Fibroblast of skin of left quadriceps (primary cell): ENCODE data around the gene RAPGEF4.

ENCODE experiments used
- DNase-seq, 2 experiments: peaks; one replicate each; pipeline ENCODE4 v3.0.0-alpha.2; 2013; ENCODE audit warnings: low read depth in 2 of 2

RAPGEF4 gene

DNA sequence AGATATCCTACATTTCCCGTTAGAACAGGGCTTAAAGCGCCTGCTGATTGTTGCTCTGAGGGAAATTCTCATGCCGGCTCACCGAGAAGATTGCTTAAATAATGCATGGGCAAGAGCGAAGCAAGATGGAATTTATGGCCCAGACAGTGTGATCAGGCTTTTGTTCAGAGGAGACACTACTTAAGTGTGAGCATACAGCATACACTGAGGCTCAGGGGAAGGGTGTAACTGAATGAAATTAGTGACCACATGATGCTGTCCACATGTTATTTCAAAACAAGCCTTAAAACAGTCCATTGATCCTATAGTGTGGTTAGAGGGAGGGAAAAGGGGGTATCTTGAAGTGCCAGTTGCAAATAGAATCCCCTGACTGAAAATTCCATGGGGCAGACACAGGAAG, 125.5 kb downstream of the RAPGEF4 start:
- no peak for DNase-seq

DNA sequence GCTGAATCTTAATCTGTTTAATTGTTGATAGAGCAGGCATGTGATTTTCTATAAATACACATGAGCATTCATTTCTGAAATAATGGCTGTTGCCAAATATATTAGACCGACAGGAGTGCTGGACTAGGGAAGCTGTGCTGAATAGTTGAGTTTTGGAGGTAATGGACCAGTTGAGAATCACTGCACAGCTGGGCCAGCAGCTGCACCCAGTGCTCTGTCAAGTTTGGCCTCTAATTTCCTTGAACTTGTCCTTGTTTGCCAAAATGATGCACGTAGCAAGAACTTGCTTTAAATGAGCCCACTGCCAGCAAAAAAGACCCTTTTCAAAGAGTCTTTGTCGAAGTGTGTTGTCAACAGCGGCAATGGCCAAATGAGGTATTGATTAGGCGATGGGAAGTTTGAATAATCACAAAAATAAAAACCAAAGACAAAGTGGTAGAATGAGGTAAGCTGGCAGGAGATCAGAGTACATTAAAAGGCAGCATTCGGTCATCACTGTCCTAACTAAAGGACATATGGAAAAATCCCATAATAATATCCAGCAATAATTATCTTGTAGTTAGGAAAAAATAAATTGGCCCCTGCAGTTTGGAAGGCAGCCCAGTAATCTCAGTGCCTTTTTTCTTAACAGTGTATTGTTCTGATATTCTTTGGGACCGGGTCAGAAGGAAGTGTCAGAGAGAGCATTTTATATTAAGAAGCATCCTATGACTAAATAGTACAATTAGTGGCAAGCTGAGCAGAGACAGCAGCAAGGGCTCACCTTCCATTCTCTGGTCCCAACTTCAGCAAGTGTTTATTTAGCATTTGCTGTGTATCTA, 126.2 kb downstream of the RAPGEF4 start:
- no peak for DNase-seq

DNA sequence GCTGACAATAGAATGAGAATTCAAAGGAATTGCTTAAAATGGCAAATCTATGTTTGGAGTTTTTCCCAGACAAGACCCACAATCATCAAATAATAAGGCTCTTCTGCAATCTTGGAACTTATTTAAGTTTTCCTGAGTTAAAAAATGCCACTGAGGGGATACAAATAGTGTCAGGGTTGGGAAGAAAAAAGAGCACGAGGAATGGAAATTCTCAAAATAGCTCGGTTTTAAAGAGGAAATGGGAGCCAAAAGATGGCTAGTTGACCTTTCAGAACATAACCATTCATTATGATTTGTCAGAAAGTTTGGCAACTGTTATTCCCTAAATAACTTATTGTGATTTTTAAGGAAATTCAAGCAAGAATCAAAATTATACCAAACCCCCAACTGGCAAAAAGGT, 127.7 kb downstream of the RAPGEF4 start:
- no peak for DNase-seq

DNA sequence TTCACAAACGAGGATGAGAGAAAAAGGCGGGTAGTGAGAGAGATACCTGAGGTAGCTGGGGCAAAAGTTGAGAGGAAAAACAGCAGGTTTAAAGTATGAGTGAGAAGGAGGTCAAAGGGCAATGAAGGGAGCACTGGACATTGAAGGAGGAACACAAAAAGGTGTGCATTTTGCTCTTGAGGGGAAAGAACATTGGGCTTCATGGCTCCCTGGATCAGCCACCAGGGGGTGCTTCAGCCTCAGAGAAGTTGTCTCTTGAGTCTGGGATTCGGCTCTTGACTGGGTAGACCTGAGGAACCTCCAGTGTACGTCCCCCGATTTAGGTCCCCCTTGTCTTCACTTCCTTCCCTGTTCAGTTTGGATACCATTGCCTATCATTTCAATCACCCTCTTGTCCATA, 128.5 kb downstream of the RAPGEF4 start:
- peak in 1 of 2 experiments; percentile 4 for DNase-seq

DNA sequence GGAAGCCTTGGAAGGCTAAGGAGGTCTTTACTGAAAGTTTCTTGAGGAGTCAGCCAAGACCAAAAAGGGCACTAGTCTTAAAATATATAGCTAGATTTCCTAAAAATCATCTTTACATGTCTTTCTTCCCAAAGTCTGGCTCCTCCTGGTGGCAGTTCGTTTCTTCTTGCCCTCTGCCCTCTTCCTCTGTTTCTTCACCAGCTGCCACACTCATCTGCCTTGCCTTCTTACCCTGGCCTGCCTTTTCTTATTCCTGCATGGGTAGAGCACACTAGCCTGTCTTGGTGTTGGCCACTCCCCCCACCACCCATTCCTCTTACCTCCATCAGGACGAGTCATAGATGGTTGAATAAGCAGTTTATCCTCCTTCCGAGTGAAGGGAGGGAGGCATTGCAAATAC, 129.8 kb downstream of the RAPGEF4 start:
- no peak for DNase-seq

DNA sequence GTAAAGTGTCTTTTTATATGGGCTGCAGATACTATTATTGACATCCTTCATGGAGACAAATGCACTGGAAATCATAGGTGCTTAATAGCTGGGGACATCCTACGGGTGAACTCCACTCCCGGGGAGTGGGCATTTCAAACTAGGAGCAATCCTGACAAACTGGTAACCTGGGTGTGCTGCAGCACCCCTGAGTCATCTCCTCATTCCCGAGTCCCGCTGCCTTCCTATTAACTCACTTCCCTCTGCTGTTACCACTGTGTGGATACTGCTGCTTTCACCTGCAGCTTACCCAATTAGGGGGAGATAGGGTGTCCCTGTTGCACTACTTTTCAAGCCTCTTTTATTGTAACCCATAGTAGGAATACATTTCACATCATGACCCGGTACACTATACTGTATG, 134.2 kb downstream of the RAPGEF4 start:
- no peak for DNase-seq

DNA sequence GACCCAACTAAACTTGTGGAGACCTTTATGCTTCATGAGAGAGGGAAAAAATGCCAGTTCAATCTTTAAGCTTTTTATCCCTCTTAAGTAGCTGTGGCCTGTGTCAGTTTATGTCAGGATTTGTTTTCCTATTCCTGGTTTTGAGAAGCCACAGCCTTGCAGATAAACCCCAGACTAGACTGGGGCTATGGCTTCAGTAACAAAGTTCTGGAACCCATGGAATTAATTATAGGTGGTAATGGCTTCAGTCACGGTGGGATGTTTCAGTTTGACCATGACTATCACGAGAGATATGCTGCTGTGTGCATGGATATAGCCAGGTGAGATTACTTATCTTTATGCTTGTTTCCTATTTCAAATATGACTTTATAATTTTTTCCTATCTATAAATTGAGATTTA, 134.8 kb downstream of the RAPGEF4 start:
- DNase-seq: no peak

DNA sequence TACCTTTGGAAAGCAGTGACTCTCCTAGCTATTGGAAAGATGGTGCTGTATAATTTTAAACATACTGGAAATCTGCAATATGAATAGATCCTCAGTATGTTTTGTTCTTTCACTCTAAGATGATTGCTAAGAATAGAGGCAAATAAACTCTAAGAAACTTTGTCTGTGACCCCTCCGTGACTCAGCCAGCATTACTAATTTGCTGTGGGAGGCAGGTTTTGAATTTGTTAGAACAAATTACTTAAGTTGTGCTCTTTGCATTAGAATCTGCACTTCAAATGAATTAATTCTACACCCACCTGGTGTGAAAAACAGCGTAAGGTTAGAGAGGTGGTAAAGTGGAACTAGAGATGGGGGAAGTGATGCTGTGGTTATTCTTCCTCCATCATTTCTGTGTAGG, 142.2 kb downstream of the RAPGEF4 start:
- DNase-seq: no peak

DNA sequence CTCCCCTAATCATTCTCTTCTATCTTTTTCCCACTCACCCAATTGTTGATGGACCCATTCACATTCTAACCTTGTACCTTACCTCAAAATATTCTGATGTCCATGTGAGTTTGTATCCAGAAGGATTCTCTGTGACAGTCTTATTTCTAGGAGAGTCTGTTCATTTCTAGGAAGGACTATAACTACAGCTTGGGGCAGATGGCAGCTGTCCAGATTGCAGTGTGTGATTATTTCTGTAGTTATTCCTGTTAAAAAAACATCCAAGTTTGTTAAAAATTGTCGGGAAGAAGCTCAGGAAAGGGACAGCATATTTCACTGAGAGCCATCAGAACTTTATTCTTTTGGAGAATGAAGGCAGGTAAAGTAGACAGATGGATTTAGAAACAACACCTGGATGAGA, 142.6 kb downstream of the RAPGEF4 start:
- no peak for DNase-seq

DNA sequence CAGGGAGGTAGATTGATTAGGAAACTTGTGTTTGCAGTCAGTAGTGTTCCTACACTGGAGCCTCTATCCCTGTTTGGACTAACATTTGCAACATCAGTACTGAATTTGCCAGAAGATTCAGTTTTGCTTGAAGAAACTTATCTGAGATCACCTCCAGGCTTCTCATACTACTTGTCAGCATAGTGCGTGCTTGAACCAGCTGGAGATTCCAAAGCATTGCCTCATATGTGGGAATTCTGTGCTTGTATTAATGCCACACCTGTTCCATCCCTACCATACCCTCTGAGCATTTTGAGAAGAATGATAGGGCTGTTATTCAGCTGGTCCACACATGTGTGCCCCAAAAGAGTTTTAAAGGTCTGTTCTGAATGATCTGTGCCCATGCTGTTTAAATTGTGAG, 148.7 kb downstream of the RAPGEF4 start:
- DNase-seq: no peak

DNA sequence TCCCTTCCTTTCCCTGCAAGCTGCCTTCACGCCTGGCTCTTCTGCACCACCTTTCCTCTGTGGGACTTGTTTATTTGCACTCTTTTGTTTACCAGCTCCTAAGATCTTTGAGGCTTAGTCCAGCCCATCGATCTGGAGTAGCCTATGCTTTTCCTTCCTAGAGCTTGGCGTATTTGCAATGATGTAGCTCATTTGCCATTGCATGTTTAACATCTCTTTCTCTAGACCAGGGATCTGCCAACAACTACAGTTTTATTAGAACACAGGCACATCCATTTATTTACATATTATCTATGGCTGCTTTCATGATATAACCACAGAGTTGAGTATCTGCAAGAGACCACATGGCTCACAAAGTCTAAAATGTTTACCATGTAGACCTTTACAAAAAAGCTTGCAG, 150.4 kb downstream of the RAPGEF4 start:
- DNase-seq: no peak

DNA sequence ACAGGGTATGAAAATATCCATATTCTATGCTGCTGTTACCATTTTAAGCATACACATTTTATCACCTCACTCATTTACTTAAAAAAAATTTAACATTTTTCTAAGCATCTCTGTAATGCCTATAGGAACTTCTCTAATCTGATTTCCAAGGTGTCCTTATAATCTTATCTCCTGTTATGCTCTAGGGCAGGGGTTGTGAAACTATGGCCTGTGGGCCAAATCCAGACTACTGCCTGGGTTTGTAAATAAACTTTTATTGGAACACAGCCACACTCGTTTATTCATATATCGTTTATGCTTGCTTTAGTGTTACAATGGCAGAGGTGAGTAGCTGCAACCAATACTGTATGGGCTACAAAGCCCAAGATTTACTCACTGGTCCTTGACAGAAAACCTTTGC, 151.6 kb downstream of the RAPGEF4 start:
- DNase-seq: no peak

DNA sequence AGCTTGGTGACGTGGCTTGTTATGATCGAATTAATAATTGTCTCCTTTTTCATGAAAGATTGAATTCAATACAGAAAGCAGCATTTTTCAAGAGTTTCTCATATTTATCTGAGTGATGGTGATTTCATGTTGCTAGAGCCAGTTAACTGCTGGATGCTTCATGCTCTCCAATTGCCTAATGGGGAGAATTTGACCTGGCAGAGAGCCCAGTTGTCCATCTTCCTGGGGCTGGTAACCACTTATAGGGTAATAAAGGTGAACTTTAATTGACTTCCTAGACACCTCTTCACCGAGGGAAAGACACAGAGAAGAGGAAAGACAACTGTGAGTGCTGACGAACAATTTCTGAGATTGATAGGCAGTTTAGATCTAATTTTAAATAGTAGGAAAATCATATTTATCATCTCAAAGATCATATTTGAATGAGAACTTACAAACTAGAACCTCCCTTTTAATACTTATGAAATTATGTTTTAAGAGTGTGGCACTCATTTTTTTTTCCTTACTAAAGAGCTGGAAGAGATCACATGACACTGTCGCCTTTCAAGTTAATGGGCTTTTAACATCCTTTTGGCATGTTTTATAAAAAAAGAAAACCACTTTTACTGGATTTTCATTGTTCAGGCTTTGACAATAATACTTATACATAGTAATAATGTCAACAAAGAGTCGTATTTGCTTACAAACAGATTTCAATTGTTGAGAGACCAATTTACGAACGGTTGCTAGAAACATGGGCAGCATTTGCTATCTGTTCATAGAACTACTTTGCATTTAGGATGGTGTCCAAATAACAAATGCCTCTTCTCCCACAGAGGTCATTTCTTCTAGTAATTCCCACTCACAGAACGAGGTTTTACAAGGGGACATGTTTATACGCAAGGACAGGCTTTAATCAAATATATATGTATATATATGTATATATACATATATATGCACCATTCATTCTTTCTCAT, 153.3 kb downstream of the RAPGEF4 start:
- no peak for DNase-seq

DNA sequence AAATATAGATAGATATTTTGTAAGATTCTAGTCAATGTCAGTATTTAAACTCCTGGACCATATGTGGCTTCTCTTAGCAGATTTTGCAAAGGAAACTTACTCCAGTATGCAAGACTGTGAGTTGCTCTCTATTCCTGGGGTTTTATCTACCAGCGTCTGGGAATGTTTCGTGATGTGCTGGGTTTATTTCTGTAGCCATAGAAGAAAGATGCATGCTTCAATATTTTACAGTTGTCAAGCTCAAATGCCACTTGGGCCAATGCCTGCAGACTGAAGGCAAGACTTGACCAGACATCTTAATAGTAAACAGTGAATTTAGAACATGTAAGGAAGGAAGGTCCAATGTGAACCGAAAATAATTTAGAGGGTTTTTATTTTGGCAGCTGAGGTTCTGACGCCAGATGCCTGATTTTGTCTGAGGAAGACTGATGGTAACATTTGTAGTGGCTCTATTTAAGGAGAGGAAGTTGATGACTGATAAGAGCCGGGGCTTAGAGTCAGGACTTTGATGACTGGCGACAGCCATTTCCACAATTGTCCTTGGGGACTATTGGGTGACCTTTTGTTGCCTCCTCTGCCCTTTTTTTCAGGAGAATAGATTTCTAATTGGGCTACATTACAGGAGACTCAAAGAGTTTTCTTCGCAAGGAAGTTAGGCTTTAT, 154.3 kb downstream of the RAPGEF4 start:
- no peak for DNase-seq

DNA sequence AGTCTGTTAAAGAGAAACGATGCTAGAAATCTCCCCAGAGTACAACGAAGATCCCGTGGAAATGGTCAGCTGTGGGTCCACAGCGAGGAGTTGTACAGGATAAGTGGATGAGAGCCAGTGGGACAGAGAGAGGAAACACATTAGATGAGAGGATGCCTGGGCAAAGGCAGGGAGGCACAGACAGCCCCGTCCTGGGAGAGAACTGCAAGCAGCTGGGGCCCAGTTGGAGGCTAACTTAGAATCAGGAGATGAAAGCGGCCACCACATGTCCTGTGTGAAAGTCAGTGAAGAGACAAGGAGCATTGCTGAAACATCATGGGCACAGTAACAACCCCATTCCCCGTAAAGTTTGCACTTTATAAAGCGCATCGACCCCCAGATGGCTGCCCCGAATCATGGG, 157.5 kb downstream of the RAPGEF4 start:
- DNase-seq: no peak

DNA sequence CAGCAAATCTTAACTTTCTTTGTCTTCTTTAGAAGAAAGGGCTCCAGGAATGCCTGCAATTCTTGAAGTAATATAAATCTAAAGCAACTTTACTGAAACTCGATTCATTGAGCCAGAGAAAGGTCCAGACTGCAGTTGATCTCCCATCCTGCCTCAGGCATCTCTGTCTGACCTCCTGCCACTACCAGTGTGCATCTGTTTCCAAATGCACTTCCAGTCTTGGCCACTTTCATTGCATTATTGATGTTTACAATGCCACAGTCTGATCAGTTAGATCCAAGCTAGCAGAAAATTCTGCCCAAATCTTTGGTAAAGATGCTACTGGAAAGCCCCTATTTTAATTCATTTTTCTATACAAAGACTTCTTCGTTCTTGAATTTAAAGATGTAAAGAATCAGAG, 158.0 kb downstream of the RAPGEF4 start:
- no peak for DNase-seq

DNA sequence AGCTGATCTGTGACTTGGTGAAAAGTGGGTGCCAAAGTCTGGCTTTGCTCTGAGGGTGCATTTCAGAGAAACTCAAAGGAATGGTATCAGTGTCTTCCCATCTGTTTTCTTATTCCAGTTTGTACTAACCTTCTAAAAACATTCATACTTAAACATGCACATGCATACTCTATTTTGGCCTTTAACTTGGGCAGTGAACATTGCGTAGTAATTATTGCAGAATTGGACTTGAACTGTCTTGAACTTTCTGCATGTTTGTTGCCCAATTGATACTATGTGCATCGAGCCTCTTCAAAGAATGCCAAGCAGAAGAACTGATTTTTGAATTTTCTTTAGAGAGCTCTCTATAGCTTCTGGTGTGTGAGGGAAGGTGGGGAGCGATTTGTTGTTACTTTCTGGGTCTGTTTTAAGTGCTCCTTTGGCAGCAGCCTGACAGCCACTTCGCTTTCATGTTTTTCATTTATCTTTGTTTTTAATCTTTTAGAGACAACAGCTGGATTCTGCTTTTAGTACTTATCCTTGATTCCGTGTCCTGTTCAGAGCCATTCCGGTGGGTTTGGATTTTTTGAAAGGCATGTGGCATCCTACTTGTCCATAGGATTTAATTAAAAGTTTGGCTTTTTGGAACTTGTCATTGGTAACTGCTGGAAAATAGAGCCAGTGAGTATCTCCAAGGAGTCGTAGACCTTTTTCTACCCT, 159.2 kb downstream of the RAPGEF4 start:
- no peak for DNase-seq

DNA sequence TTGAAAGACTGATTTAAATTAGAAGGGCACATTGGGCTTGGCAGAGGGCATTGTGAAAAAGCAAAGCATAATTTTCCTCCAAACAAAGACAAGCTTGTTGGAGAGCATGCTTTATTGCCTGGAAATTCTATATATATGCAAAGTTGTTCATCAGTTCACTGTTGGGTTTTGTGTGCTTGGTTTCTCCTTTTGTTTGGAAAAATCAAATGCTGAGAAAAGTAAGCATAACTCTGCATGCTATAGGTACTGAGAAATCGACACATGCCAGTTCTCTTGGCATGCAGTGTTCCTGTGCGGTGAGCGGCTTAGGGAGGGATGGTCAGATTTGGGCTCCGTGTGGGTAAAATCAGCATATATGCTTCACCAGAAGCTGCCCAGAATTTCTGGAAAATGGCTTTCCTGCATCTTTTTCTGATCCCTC, 161.0 kb downstream of the RAPGEF4 start:
- no peak for DNase-seq

DNA sequence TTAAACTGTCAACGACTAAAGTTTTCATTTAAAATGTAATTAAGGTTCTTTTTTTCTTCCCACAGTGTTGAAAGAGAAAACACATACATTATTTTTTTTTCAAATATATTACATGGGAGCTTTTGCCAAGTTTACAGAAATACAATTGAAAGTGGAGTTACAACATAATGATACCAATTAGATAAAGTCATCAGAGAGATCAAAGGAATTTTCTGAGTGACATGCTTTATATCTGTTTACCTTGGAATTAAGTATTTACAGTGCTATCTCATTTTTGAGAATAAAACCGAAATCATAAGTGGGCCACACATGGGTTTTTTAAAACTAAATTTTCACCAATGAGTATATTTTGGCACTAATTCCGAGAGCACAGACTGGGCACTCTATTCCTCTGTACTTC, 165.2 kb downstream of the RAPGEF4 start:
- DNase-seq: no peak

DNA sequence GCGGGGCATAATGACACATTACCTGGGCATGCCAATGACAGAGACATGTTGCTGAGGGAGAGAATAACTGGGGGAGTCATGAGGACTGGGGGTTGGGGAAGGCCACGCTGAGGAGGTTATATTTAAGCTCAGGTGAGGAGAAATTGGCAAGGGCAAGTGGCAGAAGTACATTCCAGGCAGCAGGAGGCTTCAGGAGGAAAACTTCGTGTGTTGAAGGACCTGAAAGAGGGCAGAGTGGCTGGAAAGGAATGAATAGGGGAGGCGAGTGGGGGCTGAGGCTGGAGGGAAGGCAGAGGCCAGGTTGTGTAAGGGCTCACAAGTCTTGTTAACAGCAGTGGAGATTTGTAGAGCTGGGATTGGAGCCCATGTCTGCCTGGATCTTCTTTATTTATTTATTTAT, 166.3 kb downstream of the RAPGEF4 start:
- no peak for DNase-seq

DNA sequence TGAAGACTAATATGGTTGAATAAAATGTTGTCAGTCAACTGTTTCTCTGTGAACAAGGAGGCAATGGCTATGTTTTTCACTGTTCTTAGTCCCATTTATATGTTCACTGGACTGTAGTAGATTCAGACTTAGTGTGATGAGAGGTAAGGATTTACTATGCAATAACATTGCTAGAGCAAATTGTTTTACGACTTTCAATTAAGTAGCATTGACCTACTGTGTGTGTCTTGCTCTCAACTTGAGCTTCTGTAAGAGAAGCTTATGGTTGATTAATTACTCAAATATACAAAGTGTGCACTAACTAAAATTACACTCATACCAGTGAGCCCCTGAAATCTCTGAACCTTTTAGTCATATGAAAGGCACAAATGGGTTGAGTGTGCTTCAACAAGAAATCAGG, 168.6 kb downstream of the RAPGEF4 start:
- DNase-seq: no peak
